GM10248 (cell line): Measurements from ENCODE around the gene VEGFD.

Experiments used
- CTCF ChIA-PET: fragments of 300-600 bp; sonication (Branson Sonifier 250); formaldehyde crosslinking; extraction: SDS; loops from one replicate; lab custom pipeline; 2021; ENCODE audit warnings: antibody characterized with exemption; lab: Yijun Ruan, JAX
- POLR2A ChIA-PET: fragments of 350-650 bp; sonication (Branson Sonifier 250); formaldehyde crosslinking; extraction: SDS; loops from one replicate; lab custom pipeline; 2020; ENCODE audit warnings: antibody characterized with exemption; lab: Yijun Ruan, JAX
- DNase-seq: peaks from one replicate; pipeline ENCODE4 v3.0.0; 2012; ENCODE audit errors: extremely low spot score
- CTCF ChIP-seq: IDR thresholded peaks from 2 replicates; pipeline ENCODE4 v1.5.1; 2012; ENCODE audit warnings: mild to moderate bottlenecking, low read depth; ENCODE audit errors: extremely low read depth, missing control alignments, control extremely low read depth

The VEGFD gene

GRCh38 chrX:15416133-15416993 is 32.1 kb upstream of the VEGFD start:
- no peak for TF ChIP-seq CTCF
- DNase-seq = no peak
- POLR2A ChIA-PET = no interaction called here
- CTCF ChIA-PET = no interaction called here

- no peak for DNase-seq
- TF ChIP-seq CTCF = no peak
- POLR2A ChIA-PET = no interaction called here
- CTCF ChIA-PET = interaction anchor here (1.1 to 1.4 kb wide), 2 partner anchors 13 to 25 kb away, joined by 3 to 4 read pairs; no protein-coding TSS in a partner anchor
Measured at GRCh38 chrX:15413101-15413500, 28.9 kb upstream of the VEGFD start.

GRCh38 chrX:15410947-15411346 is 26.7 kb upstream of the VEGFD start:
- DNase-seq = no peak
- CTCF ChIA-PET = no interaction called here
- TF ChIP-seq CTCF = no peak
- POLR2A ChIA-PET = no interaction called here

GRCh38 chrX:15410430-15410829 is 26.2 kb upstream of the VEGFD start:
- ChIA-PET POLR2A (no interaction called here), CTCF (no interaction called here)
- no peak for DNase-seq
- TF ChIP-seq CTCF = no peak

- ChIA-PET CTCF (no interaction called here), POLR2A (no interaction called here)
- no peak for DNase-seq
- TF ChIP-seq CTCF = no peak
Measured at GRCh38 chrX:15405846-15406245, 21.6 kb upstream of the VEGFD start.

- no peak for TF ChIP-seq CTCF
- DNase-seq = no peak
- ChIA-PET CTCF (no interaction called here), POLR2A (no interaction called here)
Measured at GRCh38 chrX:15404401-15405096, 20.3 kb upstream of the VEGFD start.
